SH-SY5Y (cell line): Measurements from ENCODE around the gene DIAPH3.

ENCODE experiments used
- GATA2 ChIP-seq: IDR thresholded peaks from 2 replicates; pipeline ENCODE4 v1.6.1; 2011; ENCODE audit warnings: mild to moderate bottlenecking, low read depth, low read length
- GATA3 ChIP-seq: IDR thresholded peaks from 2 replicates; pipeline ENCODE4 v1.6.1; 2011; ENCODE audit warnings: low read depth, mild to moderate bottlenecking, low read length, moderate library complexity

DNA sequence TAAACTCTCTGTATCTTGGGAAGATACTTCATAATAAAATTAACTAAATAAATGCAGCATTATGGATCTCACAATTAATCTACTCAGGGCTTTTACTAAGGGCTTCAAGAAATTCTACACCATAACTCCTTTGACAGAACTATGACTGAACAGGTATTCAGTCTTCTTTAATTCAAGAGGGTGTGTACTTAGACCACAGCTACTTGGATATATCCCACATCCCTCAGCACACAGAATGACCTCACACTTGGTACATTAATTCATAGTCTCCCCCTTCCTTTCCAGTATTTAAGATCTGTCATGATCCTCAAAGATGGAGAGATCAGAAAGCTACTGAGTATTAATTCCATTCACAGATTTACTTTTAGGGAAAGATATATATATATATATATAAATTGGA lies 11.6 kb downstream of the DIAPH3 start:
- TF ChIP-seq GATA2 (no peak), GATA3 (no peak)
